Glomerular endothelial cell (primary cell): ENCODE results near the gene CTSA. TPM values are rescaled to one million over a fixed set of nuclear protein-coding genes. Genes with fewer than 3 reads are reported as not detected.
"Not testable (repeated sequence)": the region's sequence is repeated elsewhere in the genome, so short reads cannot be mapped to it uniquely, and the experiment has no call there.

ENCODE experiments used
- DNase-seq: peaks from one replicate; pipeline ENCODE4 v3.0.0-alpha.2; 2011; ENCODE audit warnings: low read depth, low spot score; ENCODE audit errors: extremely low read depth
- total RNA-seq: library from RNA; depleted of rRNA; stranded (reverse); fragments of >200 nt; gene quantifications from 2 replicates; pipeline ENCODE4 v1.2.3, GENCODE V29; 2015

Gene CTSA
- total RNA-seq, 1 donor from 2014 or later: 234 TPM

DNA sequence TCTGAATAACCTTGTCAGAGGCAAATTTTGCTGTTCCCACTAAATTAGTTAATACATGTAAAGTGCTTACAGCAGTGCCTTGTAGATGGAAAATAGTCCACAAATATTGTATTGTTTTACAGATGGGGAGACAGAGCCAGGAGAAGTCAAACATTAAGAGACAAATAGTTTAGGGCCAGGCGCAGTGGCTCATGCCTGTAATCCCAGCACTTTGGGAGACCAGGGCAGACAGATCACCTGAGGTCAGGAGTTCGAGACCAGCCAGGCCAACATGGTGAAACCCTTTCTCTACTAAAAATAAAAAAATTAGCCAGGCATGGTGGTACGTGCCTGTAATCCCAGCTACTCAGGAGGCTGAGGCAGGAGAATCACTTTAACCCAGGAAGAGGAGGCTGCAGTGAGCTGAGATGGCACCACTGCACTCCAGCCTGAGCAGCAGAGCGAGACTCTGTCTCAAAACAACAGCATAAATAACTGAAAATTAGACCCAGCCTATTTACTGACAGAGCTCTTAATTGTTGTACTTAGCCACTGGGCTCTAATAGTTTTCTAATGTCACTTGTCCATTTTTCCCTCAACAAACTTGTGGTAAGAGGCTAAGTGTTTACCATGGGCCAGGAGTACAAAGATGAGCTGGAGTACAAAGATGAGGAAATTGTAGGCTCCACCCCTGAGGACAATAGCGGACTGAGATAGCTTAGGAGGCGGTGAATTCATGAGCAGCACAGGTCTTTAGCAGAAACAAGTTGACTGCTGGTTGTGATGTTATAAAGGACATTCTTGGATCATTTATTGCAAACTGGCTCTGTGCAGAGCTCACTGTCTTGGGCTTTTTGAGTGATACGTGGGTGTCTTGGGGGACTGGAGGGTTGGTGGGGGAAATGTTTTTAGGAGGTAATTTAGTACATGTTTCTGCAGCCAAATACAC is 27.3 kb upstream of the CTSA start:
- DNase-seq: no peak

DNA sequence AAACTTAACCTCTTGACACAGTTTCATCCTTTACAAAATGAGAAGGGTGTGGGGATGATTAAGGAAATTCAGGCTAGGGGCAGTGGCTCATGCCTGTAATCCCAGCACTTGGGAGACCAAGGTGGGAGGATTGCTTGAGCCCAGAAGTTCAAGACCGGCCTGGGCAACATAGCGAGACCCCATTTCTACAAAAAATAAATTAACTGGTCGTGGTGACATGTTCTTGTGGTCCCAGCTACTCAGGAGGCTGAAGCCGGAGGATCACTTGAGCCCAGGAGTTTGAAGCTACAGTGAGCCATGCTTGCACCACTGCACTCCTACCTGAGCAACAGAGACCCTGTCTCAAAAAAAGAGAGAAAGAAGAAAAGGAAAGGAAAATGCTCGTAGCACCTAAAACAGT is 24.7 kb upstream of the CTSA start:
- DNase-seq: no peak

GRCh38 chr20:45867136-45867818 is 23.9 kb upstream of the CTSA start:
- no peak for DNase-seq

DNA sequence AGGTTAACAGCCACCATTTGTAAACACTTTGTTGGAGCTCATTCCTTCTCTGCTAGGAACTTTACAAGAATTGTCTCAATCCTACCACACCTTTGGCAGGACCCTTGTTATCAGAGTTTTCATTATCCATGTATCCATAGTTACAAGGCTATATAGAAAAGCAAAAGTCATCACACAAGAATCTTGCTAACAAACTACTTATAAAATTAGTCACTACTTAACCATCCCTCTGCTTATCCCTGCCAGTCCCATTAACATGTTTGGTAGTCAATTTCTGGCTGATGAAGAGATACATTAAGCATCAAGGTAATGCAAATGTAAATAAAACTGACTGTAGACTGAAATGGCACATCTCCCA is 23.3 kb upstream of the CTSA start:
- no peak for DNase-seq

- DNase-seq: no peak
Observed at GRCh38 chr20:45872626-45873025, 18.5 kb upstream of the CTSA start.

DNA sequence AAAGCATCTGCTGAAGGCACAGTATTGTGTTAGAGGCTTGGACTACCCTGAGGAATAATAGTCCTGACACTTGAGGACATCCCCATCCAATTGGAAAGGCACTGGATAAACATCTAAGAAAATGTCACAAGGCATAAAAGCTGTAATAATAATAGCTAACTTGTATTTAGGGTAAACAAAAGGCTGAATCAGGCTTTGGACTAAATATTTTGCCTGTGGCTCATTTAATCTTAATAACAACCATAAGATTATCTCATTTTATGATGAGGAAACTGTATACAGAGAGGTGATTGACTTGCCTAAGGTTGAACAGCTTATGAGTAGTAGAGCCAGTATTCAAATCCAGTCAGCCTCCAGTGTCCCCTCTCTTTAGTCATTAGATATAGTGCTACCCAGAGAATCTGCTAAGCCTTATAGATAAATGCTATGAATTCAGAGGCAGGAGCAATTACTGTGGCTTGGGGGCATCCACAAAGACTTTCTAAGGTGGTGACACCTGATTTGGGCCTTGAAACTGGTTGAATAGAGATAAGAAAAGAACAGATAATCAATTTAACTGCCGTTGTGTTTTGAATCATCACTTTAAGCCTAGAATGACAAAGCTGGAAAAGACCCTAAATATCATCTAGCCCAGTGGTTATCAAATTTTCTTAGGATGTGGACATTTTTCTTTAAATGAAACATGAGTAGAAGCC is 17.6 kb upstream of the CTSA start:
- DNase-seq: no peak

DNA sequence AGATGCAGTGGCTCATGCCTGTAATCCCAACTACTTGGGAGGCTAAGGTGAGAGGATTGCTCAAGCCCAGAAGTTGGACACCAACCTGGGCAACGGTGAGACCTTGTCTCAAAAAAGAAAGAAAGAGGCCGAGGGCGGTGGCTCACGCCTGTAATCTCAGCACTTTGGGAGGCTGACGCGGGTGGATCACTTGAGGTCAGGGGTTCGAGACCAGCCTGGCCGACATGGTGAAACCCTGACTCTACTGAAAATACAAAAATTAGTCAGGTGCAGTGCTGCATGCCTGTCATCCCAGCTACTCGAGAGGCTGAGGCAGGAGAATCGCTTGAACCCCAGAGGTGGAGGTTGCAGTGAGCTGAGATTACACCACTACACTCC is 17.0 kb upstream of the CTSA start:
- DNase-seq: not testable (repeated sequence)

- DNase-seq: no peak
Observed at GRCh38 chr20:45874576-45874975, 16.6 kb upstream of the CTSA start.

- no peak for DNase-seq
Observed at GRCh38 chr20:45878076-45878761, 12.9 kb upstream of the CTSA start.

- DNase-seq: peak; percentile 96
Observed at GRCh38 chr20:45880988-45881788, 9.9 kb upstream of the CTSA start, which contains the start of gene ZSWIM1. TSS of gene ZSWIM1 (plus strand) at chr20:45881227. CDS start at chr20:45882593, 1,366 bp downstream.

GRCh38 chr20:45882469-45883099 is 8.6 kb upstream of the CTSA start:
- no peak for DNase-seq

GRCh38 chr20:45883100-45883469 is 8.1 kb upstream of the CTSA start:
- no peak for DNase-seq

- no peak for DNase-seq
Observed at GRCh38 chr20:45886590-45887345, 4.4 kb upstream of the CTSA start.

DNA sequence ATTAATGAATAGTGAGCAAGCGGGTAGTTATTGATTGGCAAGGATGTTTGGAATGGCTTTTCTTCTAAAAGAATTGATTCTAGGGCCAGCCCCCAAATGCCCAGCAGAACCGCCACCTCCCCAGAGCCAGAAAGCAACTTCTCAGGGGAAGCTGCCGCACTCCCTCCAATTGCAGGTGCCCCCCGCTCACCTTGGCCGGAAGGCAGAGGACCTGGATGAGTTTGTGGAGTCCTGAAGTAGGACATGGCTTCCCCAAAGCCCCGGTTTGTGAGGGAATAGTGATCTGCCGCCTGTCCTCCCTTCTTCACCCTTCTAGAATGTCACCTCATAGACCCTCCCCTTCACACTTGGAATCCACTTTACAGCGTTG is 3.8 kb upstream of the CTSA start, which contains the start of gene SPATA25:
TSS of gene SPATA25 (minus strand) at position 277 of the 370 bp plus-strand sequence. CDS start at position 245, 32 bp downstream.
- no peak for DNase-seq

DNA sequence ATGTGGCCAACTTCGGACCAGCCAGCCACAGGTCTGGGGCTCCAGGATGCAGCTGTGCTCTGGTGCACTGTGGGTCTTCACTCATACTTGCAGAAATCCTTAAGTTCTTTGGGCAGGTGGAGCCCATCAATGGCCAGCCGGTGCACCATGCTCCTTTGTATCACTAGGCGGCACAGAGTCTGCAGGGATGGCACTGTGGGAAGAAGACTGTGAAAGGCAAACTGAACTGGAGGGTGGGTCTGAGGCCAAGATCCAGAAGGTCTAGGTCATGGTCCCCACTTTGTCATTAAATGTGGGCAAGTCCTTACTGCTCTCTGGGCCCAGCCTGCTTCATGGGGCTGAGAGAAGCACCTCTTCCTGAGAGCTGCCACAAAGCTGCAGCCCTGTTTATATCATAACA is 2.5 kb upstream of the CTSA start:
- DNase-seq: no peak

- peak; percentile 60 for DNase-seq
Observed at GRCh38 chr20:45890077-45890984, 804 bp upstream of the CTSA start.

GRCh38 chr20:45892049-45892825 is 1.1 kb downstream of the CTSA start:
- no peak for DNase-seq
